Measurements from ENCODE around the gene CLN6. TPM values are rescaled to one million over a fixed set of nuclear protein-coding genes. Genes with fewer than 3 reads are reported as not detected.

CLN6 gene
- total and polyA plus RNA-seq, 7 donors, result 8.3 to 22.2 (median 13.1) TPM

GRCh38 chr15:68232449-68232848 lies 2.9 kb upstream of the CLN6 start:
- intact Hi-C loops (cut with DNase I), result no loop called here
- Histone ChIP-seq H3K9me3 (no peaks in the 10 kb centered on the region), H3K4me1 (peaks cover 14% of the 10 kb centered on the region), H3K27me3 (ENCODE audit: insufficient read depth in 3 of 3, low read length in 2 of 3) (no peaks in the 10 kb centered on the region), H3K27ac (no peak overlapping the region), H3K4me3 (no peak overlapping the region), H3K36me3 (ENCODE audit: insufficient read depth in 1 of 2, low read depth in 1 of 2) (no peaks in the 10 kb centered on the region)
- WGBS, 3 donors, result 83 to 91% (median 85%) methylated on average over 6 of the region's 6 CpGs
- ATAC-seq, result no peak
- no peak for TF ChIP-seq CTCF (IDR thresholded peaks at IDR 0.05)
- DNase-seq, result peak in 1 of 2 donors; percentile 32

- no peak overlapping the region for H3K4me3 ChIP-seq
- DNase-seq (peak in 1 of 2 donors; percentile 28), ATAC-seq (no peak)
- H3K27ac ChIP-seq, result no peak overlapping the region
- H3K4me1 ChIP-seq, result peaks cover 15% of the 10 kb centered on the region
- no peaks in the 10 kb centered on the region for H3K27me3 ChIP-seq (ENCODE audit: insufficient read depth in 3 of 3, low read length in 2 of 3)
- WGBS, 3 donors, result 66 to 83% (median 69%) methylated on average over 9 of the region's 9 CpGs
- H3K36me3 ChIP-seq (ENCODE audit: insufficient read depth in 1 of 2, low read depth in 1 of 2), result no peaks in the 10 kb centered on the region
- no peaks in the 10 kb centered on the region for H3K9me3 ChIP-seq
- intact Hi-C loops (cut with DNase I), result no loop called here
- no peak for TF ChIP-seq CTCF (IDR thresholded peaks at IDR 0.05)
Measured at GRCh38 chr15:68231102-68231818, 1.7 kb upstream of the CLN6 start.

GRCh38 chr15:68230157-68231100 lies 901 bp upstream of the CLN6 start:
- no peak for DNase-seq
- intact Hi-C loops (cut with DNase I), result no loop called here
- Histone ChIP-seq H3K27me3 (ENCODE audit: insufficient read depth in 3 of 3, low read length in 2 of 3) (no peaks in the 10 kb centered on the region), H3K4me3 (peak overlapping the region; percentile 96), H3K27ac (peak overlapping the region; percentile 86), H3K36me3 (ENCODE audit: insufficient read depth in 1 of 2, low read depth in 1 of 2) (no peaks in the 10 kb centered on the region), H3K9me3 (no peaks in the 10 kb centered on the region), H3K4me1 (peaks cover 15% of the 10 kb centered on the region)
- no peak for TF ChIP-seq CTCF (IDR thresholded peaks at IDR 0.05)
- 59 to 61% (median 61%) methylated on average over 20 of the region's 20 CpGs for WGBS, 3 donors
- no peak for ATAC-seq

DNA sequence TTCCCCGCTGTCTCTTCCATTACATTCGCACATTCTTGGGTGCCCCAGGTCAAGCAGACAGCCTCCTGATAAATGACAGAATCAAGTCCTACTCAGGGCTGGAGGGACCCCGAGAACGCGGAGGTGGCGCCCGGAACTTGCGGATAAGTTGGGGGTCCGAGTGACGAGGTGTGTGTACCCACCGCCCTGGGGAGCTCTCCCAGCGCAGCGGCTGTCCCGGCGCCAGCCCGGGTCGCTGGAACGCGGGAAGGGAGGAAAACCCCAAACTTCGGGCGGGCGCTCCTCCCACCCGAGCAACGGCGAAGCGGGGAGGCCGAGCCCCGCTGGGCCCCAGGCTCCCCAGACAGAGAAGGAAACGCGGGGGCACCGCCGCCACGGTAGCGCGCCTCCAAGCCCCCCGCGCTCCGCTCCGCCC lies 550 bp downstream of the CLN6 start:
- TF ChIP-seq CTCF (IDR thresholded peaks at IDR 0.05), result no peak
- no peaks in the 10 kb centered on the region for H3K36me3 ChIP-seq (ENCODE audit: insufficient read depth in 1 of 2, low read depth in 1 of 2)
- H3K27ac ChIP-seq, result peak overlapping the region; percentile 86
- 1 to 2% (median 1%) methylated on average over 17 to 39 of the region's 39 CpGs for WGBS, 3 donors
- DNase-seq, result no peak
- intact Hi-C loops (cut with DNase I), result no loop called here
- ATAC-seq, result peak in 2 of 4 donors; percentile 0 to 3
- no peaks in the 10 kb centered on the region for H3K27me3 ChIP-seq (ENCODE audit: insufficient read depth in 3 of 3, low read length in 2 of 3)
- H3K9me3 ChIP-seq, result no peaks in the 10 kb centered on the region
- H3K4me1 ChIP-seq, result peaks cover 19% of the 10 kb centered on the region
- H3K4me3 ChIP-seq, result peak overlapping the region; percentile 96

Data from psoas muscle (tissue), 8 donors.